ENCODE data around the gene RELT.

RELT gene

DNA sequence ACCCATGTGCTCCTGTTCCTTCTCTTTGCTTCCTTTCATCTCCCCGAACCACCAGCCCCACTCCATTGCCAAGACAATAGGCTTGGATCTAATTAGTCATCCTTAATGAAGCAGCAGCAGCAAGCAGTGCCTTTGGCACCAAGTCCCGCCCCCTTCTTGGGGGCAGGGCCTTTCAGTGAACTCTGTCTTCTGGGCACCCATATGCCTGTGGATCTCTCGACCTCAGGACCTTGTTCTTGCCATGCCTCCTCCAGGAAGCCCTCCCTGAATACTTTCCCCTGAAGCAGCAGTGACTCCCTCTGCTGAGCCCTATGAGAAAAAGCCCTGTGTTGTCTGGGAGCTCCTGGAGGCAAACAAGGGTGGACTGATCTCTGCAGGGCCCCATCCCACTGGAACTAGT is 36.0 kb upstream of the RELT start:
- in situ Hi-C loops (cut with MboI; ENCODE audit: low sequenced_read_pairs, unreplicated experiment) = no loop called here
- no peak for DNase-seq (ENCODE audit: low spot score)
- TF ChIP-seq, protein P1, sequence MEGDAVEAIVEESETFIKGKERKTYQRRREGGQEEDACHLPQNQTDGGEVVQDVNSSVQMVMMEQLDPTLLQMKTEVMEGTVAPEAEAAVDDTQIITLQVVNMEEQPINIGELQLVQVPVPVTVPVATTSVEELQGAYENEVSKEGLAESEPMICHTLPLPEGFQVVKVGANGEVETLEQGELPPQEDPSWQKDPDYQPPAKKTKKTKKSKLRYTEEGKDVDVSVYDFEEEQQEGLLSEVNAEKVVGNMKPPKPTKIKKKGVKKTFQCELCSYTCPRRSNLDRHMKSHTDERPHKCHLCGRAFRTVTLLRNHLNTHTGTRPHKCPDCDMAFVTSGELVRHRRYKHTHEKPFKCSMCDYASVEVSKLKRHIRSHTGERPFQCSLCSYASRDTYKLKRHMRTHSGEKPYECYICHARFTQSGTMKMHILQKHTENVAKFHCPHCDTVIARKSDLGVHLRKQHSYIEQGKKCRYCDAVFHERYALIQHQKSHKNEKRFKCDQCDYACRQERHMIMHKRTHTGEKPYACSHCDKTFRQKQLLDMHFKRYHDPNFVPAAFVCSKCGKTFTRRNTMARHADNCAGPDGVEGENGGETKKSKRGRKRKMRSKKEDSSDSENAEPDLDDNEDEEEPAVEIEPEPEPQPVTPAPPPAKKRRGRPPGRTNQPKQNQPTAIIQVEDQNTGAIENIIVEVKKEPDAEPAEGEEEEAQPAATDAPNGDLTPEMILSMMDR (IDR thresholded peaks at IDR 0.05; ENCODE audit: borderline replicate concordance, control extremely low read depth, extremely low read depth, insufficient read depth, missing control alignments) = no peak

- in situ Hi-C loops (cut with MboI; ENCODE audit: low sequenced_read_pairs, unreplicated experiment) = no loop called here
- DNase-seq (ENCODE audit: low spot score) = no peak
- TF ChIP-seq, protein P1 (IDR thresholded peaks at IDR 0.05; ENCODE audit: borderline replicate concordance, control extremely low read depth, extremely low read depth, insufficient read depth, missing control alignments) = no peak
Observed at GRCh38 chr11:73342633-73343032, 33.6 kb upstream of the RELT start.

GRCh38 chr11:73343076-73343873 is 32.9 kb upstream of the RELT start:
- TF ChIP-seq, protein P1 (IDR thresholded peaks at IDR 0.05; ENCODE audit: borderline replicate concordance, control extremely low read depth, extremely low read depth, insufficient read depth, missing control alignments) = no peak
- no peak for DNase-seq (ENCODE audit: low spot score)
- in situ Hi-C loops (cut with MboI; ENCODE audit: low sequenced_read_pairs, unreplicated experiment) = no loop called here

DNA sequence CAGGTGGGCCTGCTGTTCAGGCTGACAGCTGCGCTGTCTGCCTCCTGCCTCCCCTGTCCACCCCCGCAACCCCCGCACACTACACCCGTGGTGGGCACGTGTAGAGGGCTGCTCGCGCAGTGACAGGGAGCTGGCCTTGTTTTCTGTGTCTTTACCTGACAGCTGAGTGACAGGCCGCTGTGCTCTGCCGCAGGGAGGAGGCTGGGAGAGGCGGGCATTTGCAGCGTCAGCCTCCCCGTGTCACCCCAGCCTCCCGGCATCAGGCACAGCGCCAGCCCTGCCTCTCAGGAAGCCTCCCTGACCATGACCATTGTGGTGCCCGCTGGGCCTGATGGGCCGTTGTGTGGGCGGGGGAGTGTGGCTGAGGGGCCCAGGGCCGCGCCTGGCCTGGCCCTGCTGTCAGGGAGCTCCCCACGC is 32.0 kb upstream of the RELT start:
- in situ Hi-C loops (cut with MboI; ENCODE audit: low sequenced_read_pairs, unreplicated experiment) = no loop called here
- no peak for DNase-seq (ENCODE audit: low spot score)
- TF ChIP-seq, protein P1 (IDR thresholded peaks at IDR 0.05; ENCODE audit: borderline replicate concordance, control extremely low read depth, extremely low read depth, insufficient read depth, missing control alignments) = no peak

- no peak for DNase-seq (ENCODE audit: low spot score)
- TF ChIP-seq, protein P1 (IDR thresholded peaks at IDR 0.05; ENCODE audit: borderline replicate concordance, control extremely low read depth, extremely low read depth, insufficient read depth, missing control alignments) = no peak
- in situ Hi-C loops (cut with MboI; ENCODE audit: low sequenced_read_pairs, unreplicated experiment) = no loop called here
Observed at GRCh38 chr11:73345481-73346160, 30.6 kb upstream of the RELT start.

DNA sequence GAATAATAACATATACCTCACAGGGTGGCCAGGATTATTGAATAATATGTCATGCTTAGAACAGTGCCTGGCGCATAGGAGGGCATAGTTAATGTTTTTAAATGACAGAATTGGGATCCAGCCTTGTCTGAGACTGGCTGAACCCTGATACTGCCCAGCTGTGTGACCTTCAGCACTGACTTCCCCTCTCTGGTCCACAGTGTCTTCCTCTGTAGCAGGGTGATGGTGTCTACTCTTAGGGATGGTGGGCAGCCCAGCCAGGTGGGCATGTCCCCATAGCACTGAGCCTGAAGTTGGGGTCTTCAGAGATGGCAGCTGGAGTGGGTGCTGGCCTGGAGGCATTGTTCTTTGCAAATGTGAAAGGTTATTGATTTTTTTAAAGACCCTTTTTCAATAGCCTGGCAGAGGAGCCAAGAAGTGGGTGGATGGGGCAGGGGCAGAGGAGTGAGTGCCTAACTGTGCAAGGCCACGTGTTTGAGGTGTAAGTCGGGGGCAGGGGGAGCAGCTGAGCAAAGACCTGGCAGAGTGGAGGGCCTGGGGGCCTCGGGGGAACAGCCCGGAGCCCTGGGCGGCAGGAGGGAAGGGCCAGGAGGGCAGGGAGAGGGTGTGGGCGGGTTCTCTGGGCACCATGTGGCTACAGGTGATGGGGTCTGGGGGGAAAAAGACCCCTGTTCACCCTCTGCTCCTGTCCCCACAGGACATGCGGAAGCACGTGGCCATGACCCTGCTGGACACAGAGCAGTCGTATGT is 29.8 kb upstream of the RELT start:
- in situ Hi-C loops (cut with MboI; ENCODE audit: low sequenced_read_pairs, unreplicated experiment) = no loop called here
- TF ChIP-seq, protein P1 (IDR thresholded peaks at IDR 0.05; ENCODE audit: borderline replicate concordance, control extremely low read depth, extremely low read depth, insufficient read depth, missing control alignments) = no peak
- no peak for DNase-seq (ENCODE audit: low spot score)

All from GM13976 (cell line).